RWPE2 (cell line): ENCODE results near the gene PRDM1.

ENCODE experiments used
- ATAC-seq: fragments of 200-7000 bp; cut with Tn5 transposase; 3 replicates; pipeline ENCODE4 v1.9.1; 2021; ENCODE audit warnings: low read depth
- DNase-seq: peaks from one replicate; pipeline ENCODE4 v3.0.0-alpha.2; 2020; ENCODE audit warnings: low spot score
- H3K27ac ChIP-seq: fragments of 450-650 bp; 2 replicates; pipeline ENCODE4 v1.5.1; 2017; ENCODE audit warnings: mild to moderate bottlenecking; ENCODE audit not compliant: poor library complexity, severe bottlenecking
- H3K27me3 ChIP-seq: fragments of 250-450 bp; sonication (Bioruptor Pico); 2 replicates; pipeline ENCODE4 v1.5.1; 2021; ENCODE audit warnings: mild to moderate bottlenecking, moderate library complexity; ENCODE audit not compliant: insufficient read depth, poor library complexity, severe bottlenecking
- H3K36me3 ChIP-seq: fragments of 250-450 bp; sonication (Bioruptor Pico); 2 replicates; pipeline ENCODE4 v1.5.1; 2020; ENCODE audit warnings: low read depth, mild to moderate bottlenecking, moderate library complexity
- H3K4me1 ChIP-seq: fragments of 250-450 bp; sonication (Bioruptor Pico); 2 replicates; pipeline ENCODE4 v1.5.1; 2021; ENCODE audit warnings: mild to moderate bottlenecking, moderate library complexity; ENCODE audit not compliant: insufficient read depth, poor library complexity, severe bottlenecking
- H3K4me3 ChIP-seq: fragments of 250-450 bp; sonication (Bioruptor Pico); 2 replicates; pipeline ENCODE4 v1.5.1; 2021; ENCODE audit warnings: mild to moderate bottlenecking, moderate library complexity; ENCODE audit not compliant: severe bottlenecking
- H3K9me3 ChIP-seq: fragments of 250-450 bp; sonication (Bioruptor Pico); 2 replicates; pipeline ENCODE4 v1.5.1; 2021; ENCODE audit warnings: mild to moderate bottlenecking, moderate library complexity; ENCODE audit not compliant: severe bottlenecking
- CTCF ChIP-seq: fragments of 450-650 bp; IDR thresholded peaks from one replicate; pipeline ENCODE4 v1.5.1; 2017; ENCODE audit warnings: mild to moderate bottlenecking, moderate library complexity; ENCODE audit not compliant: poor library complexity, severe bottlenecking

The PRDM1 gene

GRCh38 chr6:106064756-106065155, 21.4 kb upstream of the PRDM1 start:
- peaks cover 22% of the 10 kb centered on the region for H3K4me1 ChIP-seq
- H3K27ac ChIP-seq: peak overlapping the region; percentile 81
- H3K9me3 ChIP-seq: no peaks in the 10 kb centered on the region
- ATAC-seq (no peak), DNase-seq (no peak)
- no peaks in the 10 kb centered on the region for H3K36me3 ChIP-seq
- H3K27me3 ChIP-seq: no peaks in the 10 kb centered on the region
- no peak overlapping the region for H3K4me3 ChIP-seq
- no peak for TF ChIP-seq CTCF

- H3K4me3 ChIP-seq: no peak overlapping the region
- ATAC-seq: no peak
- DNase-seq: no peak
- no peak for TF ChIP-seq CTCF
- H3K4me1 ChIP-seq: peaks cover 23% of the 10 kb centered on the region
- no peak overlapping the region for H3K27ac ChIP-seq
- H3K9me3 ChIP-seq: no peaks in the 10 kb centered on the region
- H3K27me3 ChIP-seq: no peaks in the 10 kb centered on the region
- H3K36me3 ChIP-seq: no peaks in the 10 kb centered on the region
Observed at GRCh38 chr6:106066989-106067388, 19.1 kb upstream of the PRDM1 start.

- Histone ChIP-seq H3K4me1 (peaks cover 7% of the 10 kb centered on the region), H3K36me3 (no peaks in the 10 kb centered on the region), H3K4me3 (no peak overlapping the region), H3K9me3 (no peaks in the 10 kb centered on the region), H3K27ac (no peak overlapping the region), H3K27me3 (no peaks in the 10 kb centered on the region)
- TF ChIP-seq CTCF: no peak
- no peak for DNase-seq
- ATAC-seq: peak; percentile 72
Observed at GRCh38 chr6:106069478-106069877, 16.7 kb upstream of the PRDM1 start.

GRCh38 chr6:106070636-106071035, 15.5 kb upstream of the PRDM1 start:
- H3K4me3 ChIP-seq: no peak overlapping the region
- H3K4me1 ChIP-seq: peaks cover 6% of the 10 kb centered on the region
- ATAC-seq (no peak), DNase-seq (no peak)
- H3K27me3 ChIP-seq: no peaks in the 10 kb centered on the region
- no peak for TF ChIP-seq CTCF
- H3K27ac ChIP-seq: no peak overlapping the region
- no peaks in the 10 kb centered on the region for H3K36me3 ChIP-seq
- H3K9me3 ChIP-seq: no peaks in the 10 kb centered on the region

DNA sequence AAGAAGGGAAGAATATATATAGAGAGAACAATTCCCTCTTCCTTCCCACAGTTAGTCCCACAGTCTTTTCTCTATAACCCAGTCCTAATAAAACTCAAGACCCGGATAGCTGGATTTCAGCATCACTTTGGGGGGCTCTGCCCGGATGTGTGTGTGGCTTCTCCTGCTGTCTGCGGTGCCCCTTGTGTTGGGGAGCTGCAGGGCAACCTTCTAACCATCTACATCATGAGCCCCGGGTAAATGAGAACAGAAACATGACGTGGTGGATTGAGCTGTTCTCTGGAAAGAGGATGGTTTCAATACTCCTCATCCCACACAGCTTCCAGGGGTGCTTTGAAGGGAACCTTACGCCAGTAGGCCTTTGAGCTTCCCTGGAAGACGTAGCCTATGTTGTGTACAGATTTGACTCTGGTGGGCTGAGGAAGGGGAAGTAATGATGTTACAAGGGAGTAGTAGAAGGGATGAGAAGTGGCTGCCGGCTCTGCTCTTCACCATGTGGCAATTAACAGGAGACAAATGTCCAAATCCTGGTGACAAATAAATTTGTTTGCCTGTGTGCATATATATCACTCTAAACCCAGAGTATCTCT, 13.5 kb upstream of the PRDM1 start:
- TF ChIP-seq CTCF: no peak
- ATAC-seq: no peak
- Histone ChIP-seq H3K4me3 (no peak overlapping the region), H3K36me3 (no peaks in the 10 kb centered on the region), H3K9me3 (no peaks in the 10 kb centered on the region), H3K27me3 (no peaks in the 10 kb centered on the region), H3K27ac (no peak overlapping the region), H3K4me1 (peaks cover 6% of the 10 kb centered on the region)
- no peak for DNase-seq
